GM18951 (cell line): Measurements from ENCODE around the gene DAAM1.

ENCODE experiments used
- POLR2A ChIP-seq: IDR thresholded peaks from 4 replicates; pipeline ENCODE4 v1.6.1; 2011; ENCODE audit warnings: mild to moderate bottlenecking; ENCODE audit not compliant: insufficient read length, insufficient read depth; ENCODE audit errors: extremely low read depth
- in situ Hi-C: fragments of 300-500 bp; cut with MboI; formaldehyde crosslinking; loops from one replicate; pipeline ENCODE4 v1.12.0; 2022; ENCODE audit warnings: low sequenced_read_pairs, mixed read lengths, inconsistent platforms; ENCODE audit not compliant: unreplicated experiment

Gene DAAM1

DNA sequence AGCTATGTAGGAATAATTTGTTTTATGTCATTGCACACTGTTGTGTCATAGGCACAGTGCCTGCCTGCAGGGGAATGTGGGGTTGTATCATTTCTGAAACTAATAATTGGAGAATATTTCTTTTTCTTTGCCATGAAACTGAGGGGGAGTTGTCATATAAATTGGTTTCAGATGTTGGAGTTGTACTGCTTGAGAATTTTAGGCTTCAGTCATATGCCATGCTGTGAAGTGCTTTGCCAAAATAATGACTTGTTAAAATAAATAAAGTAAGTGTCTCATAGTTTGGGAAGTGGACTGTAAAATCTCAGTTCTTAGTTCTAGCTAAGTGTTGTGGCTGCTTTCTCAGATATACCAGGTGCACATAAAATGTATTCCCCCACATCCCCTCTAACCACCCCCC, 116.8 kb downstream of the DAAM1 start:
- no peak for TF ChIP-seq POLR2A
- in situ Hi-C loops: no loop called here

DNA sequence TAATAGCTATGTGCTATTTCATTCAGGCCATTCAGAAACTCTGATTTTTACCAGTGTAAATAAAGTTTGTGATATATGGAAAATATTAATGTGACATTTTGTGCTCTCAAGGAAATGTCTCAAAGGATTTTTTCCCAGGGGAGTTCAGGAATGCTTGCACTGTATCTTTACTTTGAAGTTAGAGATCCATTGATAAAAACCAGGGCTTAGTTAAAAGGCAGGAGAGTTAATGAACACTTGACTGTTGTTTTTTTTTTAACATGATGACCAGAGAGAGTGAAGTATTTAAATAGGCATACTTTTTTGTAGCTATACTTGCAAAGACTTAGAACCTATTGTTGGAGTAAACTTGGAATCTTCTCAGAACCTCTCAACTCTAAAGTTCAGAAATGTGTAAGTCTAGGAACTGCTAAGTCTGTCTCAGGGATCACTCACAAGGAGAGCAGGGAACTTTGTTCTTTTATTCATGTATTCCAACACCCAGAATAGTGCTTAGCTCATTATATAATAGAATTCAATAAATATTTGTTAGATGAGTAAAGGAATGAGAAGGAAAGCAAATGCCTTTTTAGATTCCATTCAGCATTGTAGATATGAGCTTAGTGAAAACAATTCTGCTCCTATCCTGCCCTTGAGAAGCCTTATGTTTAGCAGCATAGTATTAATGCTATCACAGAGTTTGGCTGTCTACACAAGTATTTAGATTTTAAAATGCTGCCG, 117.5 kb downstream of the DAAM1 start:
- in situ Hi-C loops: no loop called here
- TF ChIP-seq POLR2A: no peak

DNA sequence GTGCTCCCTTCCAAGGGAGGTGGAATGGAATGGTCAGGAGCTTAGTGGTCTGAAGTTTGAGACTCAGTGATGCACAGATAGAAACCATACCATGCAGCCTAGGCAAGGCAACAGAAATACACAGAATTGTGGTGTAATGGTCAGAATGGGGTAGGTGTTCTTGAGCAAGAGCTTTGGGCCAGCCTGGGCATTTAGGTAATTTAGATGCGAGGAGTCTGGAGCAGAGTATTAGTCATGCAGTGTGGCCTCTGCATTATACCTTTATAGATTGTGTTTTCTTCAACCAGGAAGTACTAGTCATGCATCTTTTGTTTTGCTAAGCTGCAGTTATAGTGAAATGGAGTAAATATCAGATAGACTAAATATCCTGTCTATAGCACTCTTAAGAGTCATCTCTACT, 118.3 kb downstream of the DAAM1 start:
- TF ChIP-seq POLR2A: no peak
- in situ Hi-C loops: no loop called here

DNA sequence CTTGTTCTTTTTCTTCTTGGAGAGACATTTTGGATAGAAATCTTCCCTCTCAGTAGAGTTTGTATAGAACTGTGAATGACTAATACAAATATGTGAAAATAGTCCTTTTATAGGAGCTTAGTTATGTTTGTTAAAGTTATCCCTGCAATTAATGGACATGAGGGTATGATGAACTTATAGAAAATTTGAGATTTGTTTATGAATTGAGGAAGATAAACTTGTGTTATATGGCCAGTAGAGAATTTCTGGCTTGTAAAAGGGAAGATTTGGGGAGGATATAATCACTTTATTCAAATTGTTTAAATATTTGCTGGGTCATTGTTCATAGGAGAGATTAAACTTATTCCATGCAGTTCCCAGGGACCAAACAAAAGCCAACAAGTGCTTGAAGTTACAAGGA, 119.6 kb downstream of the DAAM1 start:
- in situ Hi-C loops: no loop called here
- TF ChIP-seq POLR2A: no peak

DNA sequence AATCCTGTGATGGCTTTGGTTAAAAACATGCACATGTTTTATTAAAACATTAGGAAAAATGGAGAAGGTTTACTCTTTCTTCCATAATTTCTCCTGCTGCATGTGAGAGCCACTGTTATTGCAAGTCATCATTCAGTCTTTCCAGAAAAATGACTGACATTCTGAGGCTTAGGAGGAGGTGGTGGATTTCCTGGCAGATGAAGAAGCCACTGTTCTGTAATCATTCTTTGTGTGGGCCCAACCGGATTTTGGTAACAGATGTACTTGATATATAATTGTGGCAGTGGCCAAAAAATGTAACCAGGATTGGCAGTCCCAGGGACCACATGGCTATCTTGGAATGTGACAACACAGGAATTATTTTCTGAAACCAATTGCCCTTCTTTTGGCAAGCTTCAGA, 120.2 kb downstream of the DAAM1 start:
- in situ Hi-C loops: no loop called here
- TF ChIP-seq POLR2A: no peak

DNA sequence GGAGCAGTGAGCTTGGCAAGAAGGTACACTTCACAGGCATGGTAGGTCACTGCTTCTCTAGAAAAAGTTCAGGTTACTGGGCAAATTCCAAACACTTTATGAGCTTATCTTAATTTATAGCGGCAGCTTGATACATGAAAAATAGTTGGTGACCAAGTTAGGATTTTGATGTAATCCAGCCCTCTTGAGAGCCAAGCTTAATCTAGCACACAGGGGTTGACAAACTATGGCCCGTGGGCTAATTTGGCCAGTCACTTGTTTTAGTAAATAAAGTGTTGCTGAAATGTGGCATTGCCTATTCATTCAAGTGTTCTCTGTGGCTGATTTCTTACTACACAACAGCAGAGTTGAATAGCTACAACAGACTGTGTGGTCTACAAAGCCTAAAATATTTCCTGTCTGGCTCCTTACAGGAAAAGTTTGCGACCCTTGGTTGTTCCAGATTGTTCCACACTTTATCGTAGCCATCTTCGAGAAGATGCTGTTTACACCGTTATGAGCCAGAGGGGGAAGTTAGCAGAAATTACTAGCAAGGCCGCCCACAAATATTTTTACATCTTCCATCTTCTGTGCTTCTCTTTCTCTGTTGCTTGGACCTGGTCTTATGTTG, 120.9 kb downstream of the DAAM1 start:
- TF ChIP-seq POLR2A: no peak
- in situ Hi-C loops: no loop called here

DNA sequence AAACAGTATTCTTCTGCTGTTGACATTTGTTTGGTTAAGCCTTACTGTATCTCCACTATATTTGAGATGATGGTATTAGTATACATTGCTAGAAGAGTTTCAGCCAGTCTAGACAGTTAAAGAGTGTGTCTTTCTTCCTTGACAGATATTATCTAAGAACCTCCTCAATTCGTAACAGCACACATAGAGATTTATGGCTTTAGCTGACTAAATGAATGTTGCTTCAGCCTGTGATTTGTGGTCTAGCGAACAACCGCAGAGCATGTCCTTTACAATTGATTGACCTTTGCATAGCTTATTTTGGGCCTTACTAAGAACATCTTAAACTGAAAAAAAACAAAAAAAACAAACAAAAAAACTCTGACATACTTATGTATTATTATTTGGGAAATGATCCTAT, 122.2 kb downstream of the DAAM1 start:
- in situ Hi-C loops: no loop called here
- no peak for TF ChIP-seq POLR2A

DNA sequence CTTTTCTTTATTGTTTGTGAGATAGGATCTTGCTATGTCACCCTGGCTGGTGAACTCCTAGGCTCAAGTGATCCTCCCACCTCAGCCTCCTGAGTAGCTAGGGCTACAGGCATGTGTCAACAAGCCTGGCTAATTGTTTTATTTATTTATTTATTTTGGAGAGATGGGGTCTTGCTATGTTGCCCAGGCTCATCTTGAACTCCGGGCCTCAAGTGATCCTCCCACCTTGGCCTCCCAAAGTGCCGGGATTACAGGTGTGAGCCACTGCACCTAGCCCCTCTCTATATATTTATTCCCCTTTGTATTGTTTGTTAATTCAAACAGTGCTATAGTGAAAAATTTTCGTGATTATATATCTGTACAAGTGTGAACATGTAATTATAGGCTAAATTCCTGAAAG, 123.3 kb downstream of the DAAM1 start:
- in situ Hi-C loops: no loop called here
- no peak for TF ChIP-seq POLR2A

DNA sequence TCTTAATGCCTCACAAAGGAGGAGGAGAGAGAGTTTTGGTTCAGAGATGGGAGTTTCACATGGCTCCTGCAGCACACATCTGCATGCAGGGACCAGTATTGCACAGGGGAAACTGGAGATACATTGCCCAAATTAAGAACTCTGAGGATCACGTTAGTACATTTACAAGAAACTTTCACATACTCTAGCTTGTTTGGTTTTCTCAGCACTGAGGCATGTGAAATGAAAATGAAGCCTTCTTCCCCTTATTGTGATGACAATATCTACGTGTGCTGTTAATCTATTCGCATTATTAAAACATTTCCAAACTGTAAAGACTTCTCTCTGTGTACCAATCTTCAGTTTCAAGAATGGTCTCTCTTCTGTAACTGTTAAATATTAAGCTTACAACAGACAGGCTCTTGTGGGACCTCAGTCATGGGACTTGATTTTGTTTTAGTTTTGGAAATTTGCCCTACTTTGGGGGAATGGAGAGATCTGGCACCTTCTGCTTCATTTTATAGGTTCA, 124.7 kb downstream of the DAAM1 start:
- TF ChIP-seq POLR2A: no peak
- in situ Hi-C loops: no loop called here

DNA sequence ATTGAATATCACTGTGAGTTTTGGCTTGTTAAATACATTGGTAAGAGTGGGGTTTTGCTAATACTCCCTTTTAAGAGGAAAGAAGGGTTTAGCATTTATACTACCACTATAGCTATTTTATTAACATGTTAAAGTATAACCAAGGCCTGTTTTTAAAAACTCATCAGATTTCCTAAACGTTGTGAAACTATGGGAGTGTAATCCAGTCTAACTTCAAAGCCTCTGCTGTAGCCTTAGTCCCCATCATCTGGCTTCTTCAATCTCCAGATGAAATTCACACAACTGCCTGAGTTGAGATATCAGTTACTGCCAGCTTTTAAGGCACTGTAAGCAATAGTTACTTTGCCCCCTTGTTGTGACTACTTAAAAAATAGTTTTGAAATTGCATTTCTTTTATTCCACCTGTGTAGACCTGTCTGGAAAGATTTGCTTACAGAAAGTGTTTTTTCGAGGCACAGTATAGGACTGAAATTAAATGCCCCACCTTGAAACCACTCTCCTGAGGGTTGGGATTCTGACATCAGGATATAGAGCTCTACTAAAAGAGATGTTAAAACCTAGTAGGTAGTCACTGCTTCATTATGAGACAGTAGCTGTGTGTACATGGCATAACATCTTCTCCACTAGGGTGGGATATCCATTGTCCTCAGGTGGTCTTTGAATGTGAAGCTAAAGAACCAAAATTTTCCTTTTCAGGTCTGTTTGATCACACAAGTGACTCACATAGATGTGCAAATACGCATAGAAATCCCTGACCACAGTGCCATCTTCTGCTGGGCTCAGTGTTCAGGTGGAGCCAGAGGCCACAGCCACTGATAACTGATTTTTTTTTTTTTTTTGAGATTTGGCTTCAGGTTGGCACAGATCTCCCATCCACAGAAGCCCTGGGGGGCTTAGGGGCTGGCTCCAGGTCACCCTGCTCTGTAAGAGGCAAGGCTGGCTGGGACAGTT, 125.5 kb downstream of the DAAM1 start:
- no peak for TF ChIP-seq POLR2A
- in situ Hi-C loops: no loop called here

DNA sequence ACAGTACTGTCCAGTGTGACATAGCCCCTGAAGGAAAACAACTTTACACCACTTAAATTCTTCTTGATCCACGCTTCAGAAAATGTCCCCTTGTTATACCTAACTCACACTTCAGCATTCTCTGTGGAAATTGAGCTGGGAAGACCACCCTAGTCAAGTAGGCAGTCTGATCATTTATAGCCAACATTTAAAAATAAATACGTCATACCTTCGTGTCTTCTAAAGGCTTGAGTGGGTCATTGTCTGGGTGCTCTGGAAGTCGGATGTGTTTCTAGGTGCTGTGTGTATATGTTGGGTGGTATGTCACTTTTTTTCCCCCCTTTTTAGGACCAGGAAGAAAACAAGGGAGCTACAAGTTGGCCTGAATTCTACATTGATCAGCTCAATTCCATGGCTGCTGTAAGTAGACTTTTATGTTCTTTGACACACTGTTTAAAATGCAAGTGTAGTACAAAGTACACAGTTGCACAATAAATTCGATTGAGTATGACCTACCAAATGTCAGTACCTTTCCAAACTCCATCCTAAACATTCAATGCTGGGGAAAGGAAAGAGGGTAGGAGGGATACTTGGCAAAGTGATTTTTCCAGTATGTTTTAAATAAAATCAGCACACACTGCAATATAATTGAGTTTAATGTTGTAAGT, 126.6 kb downstream of the DAAM1 start:
- in situ Hi-C loops: no loop called here
- TF ChIP-seq POLR2A: no peak

DNA sequence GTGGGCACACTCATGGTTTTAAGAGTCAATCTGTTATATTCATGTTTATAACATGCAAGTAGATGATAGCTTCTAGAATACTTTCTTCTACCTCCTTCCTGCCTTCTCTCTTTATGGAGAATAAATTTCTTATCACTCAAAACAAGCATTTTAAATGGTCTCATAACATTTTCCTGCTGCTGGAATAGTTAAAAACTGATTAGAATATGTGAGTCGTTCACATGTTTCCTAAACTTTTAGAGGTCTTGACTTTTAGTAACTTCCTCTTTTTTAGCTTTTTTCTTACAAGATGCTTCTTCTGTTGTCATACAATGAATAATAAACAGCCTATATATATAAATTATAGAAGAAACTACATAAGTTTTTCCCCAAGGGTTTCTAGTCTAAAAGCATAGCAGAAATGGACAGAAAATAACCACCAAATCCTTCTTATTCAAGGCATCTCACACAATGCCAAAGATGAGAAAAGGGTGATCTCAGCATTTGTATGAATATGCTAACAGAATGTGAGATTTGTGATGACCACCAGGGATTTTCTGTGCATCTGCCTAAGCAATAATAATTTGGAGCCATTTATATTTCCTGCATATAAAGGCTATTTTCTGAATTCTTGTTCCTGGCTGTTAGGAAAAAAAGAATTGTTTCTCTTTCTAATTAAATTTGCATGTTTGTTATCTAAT, 127.8 kb downstream of the DAAM1 start:
- in situ Hi-C loops: no loop called here
- no peak for TF ChIP-seq POLR2A

DNA sequence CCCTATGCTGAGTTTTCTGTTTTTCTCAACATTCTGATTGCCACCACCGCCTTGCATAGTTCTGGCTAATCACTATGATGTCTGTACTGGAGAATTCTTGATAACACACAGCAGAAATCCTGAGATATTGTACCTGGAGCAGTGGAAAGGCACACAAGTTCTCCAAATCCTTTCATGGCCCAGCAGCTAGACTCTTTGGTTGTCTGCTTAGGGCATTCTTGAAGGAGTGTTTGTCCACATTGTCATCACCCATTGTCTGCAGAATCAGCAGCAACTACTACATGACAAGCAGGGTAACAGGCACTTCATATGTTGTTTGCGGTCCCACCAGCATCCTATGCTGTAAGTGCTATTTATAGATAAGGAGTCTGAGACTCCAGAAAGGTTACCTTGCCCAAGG, 128.9 kb downstream of the DAAM1 start:
- no peak for TF ChIP-seq POLR2A
- in situ Hi-C loops: no loop called here
